Midbrain (tissue), 1 donor: ENCODE measurements around the gene MMP24OS.

Experiments
- DNase-seq: peaks from one replicate; lab custom pipeline; 2025; lab: John Stamatoyannopoulos, UW

MMP24OS gene

GRCh38 chr20:35252037-35252461 is 25.9 kb downstream of the MMP24OS start:
- no peak for DNase-seq

- DNase-seq, result no peak
Measured at GRCh38 chr20:35251613-35251940, 26.3 kb downstream of the MMP24OS start.

GRCh38 chr20:35248641-35249475 is 29.1 kb downstream of the MMP24OS start:
- DNase-seq, result no peak

GRCh38 chr20:35246723-35247122 is 31.2 kb downstream of the MMP24OS start:
- DNase-seq, result no peak

- DNase-seq, result no peak
Measured at GRCh38 chr20:35243986-35244385, 33.9 kb downstream of the MMP24OS start.

- no peak for DNase-seq
Measured at GRCh38 chr20:35243317-35243716, 34.6 kb downstream of the MMP24OS start.

- no peak for DNase-seq
Measured at GRCh38 chr20:35240811-35241293, 37.1 kb downstream of the MMP24OS start.

GRCh38 chr20:35240083-35240810 is 37.7 kb downstream of the MMP24OS start:
- DNase-seq, result no peak

GRCh38 chr20:35238735-35239134 is 39.2 kb downstream of the MMP24OS start:
- DNase-seq, result no peak

- DNase-seq, result no peak
Measured at GRCh38 chr20:35238170-35238569, 39.8 kb downstream of the MMP24OS start.

GRCh38 chr20:35237486-35237885 is 40.4 kb downstream of the MMP24OS start:
- DNase-seq, result no peak

- no peak for DNase-seq
Measured at GRCh38 chr20:35235881-35236280, 42.0 kb downstream of the MMP24OS start.

- DNase-seq, result no peak
Measured at GRCh38 chr20:35232575-35232974, 45.3 kb downstream of the MMP24OS start.

GRCh38 chr20:35226884-35227681 is 50.8 kb downstream of the MMP24OS start:
- DNase-seq, result no peak
